Stimulated activated CD8-positive, alpha-beta memory T cell treated with anti-CD3 and anti-CD28 coated beads, Interleukin-15, amount 100 ng/mL, for 48 hours (primary cell): ENCODE measurements around the gene SLIT3.

ENCODE experiments used
- DNase-seq, 2 donors: peaks; one replicate each; pipeline ENCODE4 v3.0.0-alpha.2; 2020; ENCODE audit warnings: low read depth in 2 of 2

The SLIT3 gene

DNA sequence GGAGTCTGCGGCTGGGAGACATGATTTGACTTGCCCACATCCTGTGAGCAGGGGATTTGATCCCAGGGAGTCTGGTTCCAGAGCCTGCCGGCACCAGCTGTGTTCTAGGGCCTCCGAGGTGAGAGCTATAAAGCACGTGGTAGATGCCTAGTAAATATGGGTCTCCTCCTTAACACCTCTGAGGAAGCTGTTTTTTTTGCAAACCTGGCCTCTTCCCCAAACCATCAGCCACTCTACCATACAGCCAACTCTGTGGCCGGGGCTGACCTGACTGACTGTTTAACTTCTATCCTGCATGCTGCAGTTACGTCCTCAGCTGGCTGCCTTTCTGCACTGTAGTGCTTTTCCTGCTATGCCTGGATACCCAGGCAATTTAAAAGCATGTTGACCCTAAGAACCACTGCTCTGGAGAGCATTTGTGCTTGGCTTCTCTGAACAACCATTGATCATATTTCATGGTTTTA is 220.5 kb downstream of the SLIT3 start:
- DNase-seq = no peak

DNA sequence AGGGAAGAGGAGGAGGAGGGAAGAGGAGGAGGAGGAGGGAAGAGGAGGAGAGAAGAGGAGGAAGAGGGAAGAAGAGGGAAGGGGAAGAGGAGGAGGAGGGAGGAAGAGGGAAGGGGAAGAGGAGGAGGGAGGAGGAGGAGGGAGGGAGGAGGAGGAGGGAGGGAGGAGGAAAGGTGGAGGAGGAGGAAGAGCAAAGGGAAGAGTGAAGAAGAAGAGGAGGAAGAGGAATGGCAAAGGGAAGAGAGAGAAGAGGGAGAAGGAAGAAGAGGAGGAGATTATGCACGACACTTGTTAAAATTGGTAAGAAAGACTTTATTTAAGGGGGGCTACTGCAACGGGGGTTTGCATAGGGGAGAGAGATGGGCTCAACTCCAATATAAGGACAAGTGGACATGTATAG is 221.2 kb downstream of the SLIT3 start:
- DNase-seq = no peak

DNA sequence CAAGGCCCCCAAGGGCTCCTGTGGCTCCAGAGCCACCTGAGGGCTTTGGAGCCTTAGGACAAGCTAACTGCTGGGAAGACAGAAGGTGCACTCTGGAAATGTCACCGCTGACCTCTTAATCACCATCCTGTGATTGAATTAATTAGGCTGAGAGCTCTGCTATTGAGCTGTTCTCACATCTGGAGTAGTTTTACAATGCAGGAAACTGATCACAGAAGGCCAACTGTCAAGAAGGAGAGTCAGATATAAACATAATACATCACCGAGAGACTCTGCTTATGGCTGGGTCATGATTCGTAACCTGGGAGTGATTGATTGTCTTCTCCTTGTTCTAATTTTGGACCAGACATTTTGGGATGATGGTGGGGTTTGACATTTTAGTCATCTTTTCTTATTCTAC is 226.1 kb downstream of the SLIT3 start:
- DNase-seq = no peak

DNA sequence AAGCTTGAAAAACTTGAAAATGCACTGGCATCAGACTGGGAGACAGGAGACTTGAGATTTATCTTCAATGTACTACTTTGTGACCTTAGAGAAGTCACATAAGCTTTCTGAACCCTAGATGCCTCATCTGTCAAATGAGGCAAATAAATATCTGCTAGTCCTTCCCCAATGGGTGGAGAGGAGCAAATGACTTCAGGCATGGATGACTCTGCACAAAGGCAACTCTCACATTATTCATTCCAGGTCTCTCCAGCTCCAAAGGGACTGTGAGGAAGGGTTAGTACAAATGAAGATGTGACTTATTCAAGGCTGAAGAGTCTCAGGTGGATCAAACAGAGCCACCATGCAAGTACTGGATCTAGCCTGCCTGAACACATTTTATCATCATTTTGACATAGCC is 228.7 kb downstream of the SLIT3 start:
- no peak for DNase-seq

DNA sequence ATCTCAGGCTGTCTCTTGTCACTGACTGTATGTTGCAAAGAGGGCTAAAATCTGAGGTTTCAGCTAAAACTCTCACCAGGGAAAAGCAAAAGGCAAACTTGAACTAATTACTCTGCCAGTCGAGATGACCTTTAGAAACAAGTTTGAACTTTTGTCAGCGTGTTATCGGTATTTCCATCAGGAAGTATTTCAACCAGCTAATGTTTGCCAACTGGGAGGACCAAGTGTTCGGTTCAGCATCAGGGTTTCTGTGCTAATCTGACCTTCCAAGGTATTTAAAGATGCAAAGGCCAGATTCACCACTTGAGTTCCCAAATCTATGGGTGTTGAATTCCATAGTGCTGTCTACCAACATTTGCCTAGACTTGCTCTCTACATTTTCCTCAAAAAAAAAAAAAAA is 230.5 kb downstream of the SLIT3 start:
- DNase-seq = no peak

DNA sequence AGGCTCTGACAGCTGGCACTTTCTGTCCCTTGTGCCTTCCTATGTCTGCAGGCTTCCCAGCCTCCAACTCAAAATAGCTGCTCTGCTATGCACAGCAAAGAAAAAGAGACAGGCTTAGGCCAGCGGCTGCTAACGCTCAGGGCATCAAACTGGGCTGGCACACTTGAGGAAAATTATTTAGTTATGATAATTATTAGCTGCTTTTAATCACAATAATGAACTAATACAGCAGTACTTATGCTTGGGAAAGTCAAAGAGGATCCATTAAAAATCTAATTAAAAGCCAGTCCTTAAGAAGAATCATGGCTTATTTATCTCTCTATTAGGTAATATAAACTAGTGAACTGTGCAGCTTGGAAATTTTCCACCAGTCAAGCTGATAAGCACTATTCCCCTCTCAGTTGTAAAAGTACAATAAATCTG is 233.2 kb downstream of the SLIT3 start:
- DNase-seq = no peak

DNA sequence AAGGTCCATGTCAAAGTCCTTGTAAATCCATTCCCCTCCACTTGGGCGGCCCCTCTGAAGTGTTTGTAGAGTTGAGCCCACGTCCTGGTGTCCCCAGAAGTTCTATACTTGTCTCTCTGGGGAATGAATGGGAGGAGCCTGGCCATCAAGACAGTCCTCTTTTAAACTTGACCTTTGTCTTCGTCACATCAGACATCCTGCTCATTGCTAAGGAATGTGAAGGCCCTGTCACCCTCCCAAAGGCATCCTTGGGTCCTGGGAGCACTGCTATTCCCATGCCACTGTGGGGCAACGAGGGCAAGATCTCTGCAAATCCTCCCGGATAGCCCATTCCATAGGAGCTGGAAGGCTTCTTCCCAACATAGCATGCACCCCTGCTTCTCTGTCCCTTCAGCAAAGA is 235.5 kb downstream of the SLIT3 start:
- DNase-seq = no peak

DNA sequence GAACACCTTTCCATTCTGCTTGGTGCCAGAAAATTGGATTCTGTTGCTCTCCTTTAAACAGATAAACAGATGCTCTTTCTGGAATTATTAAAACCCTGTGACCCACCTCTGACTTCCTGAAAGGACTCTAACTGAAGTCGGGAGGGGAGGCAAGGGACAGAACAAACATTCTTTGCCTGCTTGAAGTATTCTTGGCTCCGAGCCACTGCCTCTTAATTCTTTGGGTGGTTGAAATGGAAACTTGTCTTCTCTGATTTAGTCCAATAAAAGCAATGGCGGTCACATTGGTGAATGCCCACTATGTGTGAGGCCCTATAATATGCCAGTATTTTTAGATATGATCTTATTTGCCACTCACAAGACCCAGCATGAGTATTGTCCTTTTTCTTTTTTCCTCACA is 236.8 kb downstream of the SLIT3 start:
- DNase-seq = no peak

DNA sequence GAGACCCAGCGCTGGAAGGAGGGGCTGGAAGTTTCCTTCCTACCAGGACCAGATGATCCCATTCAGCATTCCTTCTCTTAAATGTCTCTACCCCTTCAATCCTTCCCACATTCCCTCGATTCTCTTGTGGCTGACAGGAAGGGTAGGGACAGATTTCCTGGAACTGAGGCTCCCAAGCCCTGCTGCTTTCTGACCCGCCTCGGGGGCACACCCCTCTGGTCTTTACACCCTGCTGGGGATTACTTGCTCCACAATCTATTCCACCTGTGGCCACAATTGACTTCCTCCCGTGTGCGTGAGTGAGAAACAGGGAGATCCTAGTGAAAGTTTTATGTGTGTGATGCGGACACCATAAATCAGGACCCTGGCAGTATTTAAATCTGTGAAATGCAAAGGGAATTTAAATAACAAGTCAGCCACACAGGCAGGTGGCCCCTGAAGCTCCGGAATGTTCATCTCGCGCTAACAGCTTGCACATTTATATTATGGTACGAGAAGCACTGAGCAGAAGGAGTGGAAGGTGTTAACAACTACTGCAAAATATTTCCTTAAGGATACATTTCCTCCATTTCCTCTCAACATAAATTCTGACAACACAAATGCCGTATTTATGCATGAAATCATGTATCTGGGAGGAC is 237.5 kb downstream of the SLIT3 start:
- no peak for DNase-seq

DNA sequence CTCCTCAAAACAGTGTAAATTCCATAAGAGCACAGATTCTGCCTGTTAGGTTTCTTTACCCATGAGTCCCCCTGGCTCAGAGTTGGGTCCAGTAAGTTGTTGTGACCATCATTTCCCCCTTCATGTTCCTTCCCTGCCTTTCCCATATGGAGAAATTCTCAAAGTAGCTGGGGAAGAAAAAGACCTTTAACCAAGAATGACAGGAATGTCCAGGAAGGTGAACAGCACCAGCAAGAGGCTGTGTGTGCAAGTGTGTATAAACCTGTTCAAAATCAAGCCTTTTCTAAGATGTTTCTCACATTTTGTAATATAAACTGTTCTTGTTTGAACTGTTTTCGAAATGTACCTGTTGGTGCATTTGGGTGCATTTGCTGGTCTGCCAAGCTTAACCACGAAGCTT is 238.2 kb downstream of the SLIT3 start:
- no peak for DNase-seq

DNA sequence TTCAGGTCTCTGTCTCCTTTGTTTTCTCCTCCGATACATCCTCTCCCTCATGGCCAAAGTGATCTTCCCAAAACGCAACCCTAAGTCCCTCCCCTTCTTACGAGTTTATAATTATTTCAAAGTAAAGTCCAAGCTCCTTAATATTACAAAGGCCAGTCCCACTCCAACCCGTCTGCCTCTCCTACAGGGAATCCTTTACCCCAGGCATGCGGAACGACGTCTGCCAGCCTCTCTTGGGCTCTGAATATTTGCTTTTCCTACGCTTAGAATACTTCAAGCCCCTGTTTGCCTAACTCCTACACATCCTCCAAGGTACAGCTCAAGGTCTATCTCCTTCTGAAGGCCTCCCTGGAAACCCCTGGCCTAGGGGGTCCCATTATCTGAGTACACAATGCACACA is 246.4 kb downstream of the SLIT3 start:
- no peak for DNase-seq

DNA sequence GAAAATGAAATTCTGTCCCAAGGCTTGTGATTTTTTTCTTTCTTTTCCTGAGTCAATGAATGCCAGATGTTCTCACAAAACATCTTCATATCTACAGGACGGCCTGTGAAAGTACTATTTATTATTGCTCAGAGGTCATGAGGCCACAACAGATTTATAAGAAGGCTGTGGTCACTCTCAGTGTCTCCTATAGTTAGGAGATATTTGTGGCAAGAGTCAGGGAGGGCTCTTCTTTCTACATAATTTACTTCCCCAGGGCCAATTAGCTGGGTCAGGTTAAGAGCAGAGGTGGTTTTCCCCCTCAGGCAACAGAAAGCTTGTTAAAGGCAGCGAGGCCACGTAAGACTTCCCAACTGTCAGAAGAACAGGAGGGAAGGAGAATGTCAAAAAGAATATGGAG is 248.7 kb downstream of the SLIT3 start:
- no peak for DNase-seq

DNA sequence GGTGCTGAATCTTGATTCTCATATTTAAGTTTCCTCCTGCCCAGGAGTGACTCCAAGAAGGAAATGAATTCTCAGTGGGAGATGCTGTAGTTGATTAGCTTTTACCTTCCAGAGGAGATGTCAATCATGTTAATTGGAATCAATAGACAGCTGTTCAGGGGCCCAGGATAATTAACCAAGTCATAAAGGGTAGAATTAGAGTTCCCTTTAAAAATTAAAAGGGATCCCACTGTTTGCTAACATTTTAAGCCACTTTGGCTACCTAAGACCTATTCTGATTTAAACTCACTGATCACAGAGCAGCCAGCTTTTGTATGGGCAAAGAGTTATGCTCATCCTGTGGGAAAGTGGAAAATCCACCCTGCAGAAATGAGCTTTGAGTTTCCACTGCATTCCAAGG is 249.6 kb downstream of the SLIT3 start:
- no peak for DNase-seq

DNA sequence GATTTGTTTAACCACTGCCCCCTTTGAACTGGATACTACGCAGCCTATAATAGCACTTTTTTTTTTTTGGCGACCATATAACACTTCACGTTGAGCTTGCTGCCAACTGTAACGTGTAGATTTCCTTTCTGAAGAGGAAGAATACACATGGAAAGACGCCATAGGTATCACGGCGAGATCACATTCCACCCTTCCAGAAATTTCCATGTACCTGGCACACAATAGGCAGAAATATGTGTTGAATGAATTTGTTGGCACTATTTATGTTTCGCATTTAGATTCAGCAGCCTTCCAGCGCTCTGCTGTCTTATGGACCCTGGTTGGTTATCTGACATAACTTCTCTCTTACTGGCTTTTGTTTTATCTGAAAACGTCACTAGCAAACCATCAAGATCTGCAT is 250.3 kb downstream of the SLIT3 start:
- no peak for DNase-seq

DNA sequence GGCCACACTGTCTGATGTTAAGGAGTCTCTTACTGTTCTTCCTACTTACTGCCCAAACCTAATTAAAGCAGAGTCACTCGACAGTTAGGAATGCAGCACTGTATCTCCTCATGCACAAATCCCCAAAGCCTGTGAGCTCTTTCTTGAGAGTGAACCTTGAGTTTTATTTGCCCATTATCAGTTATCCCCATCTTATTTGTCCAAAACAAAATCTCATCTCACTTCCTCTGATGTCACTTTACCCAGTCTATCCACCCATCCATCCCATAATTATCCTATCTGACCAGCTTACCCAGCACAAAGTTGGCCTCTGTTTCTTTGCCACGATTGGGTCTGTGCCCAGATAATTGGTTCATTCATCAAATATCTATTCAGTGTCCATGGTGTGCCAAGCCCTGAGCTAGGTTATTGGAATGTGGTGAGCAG is 250.8 kb downstream of the SLIT3 start:
- DNase-seq = no peak

DNA sequence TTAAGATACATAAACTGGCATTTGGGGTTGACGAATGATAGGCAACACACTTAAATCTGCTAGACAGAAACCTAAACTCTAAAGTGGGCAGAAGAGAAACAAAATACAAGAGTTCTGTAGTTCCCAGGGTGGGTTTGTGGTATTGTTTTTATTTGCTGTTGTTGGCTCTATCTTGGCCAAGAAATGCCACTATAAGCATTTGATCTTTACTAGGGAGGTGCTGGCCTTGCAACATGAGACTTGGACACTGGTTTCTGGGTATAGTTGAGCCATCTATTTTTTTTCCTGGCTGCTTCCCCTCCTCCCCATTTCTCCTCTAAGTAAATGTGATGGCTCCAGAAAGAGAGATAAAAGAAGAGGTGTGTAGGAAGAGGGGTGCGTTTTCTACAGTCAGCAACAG is 251.2 kb downstream of the SLIT3 start:
- no peak for DNase-seq

DNA sequence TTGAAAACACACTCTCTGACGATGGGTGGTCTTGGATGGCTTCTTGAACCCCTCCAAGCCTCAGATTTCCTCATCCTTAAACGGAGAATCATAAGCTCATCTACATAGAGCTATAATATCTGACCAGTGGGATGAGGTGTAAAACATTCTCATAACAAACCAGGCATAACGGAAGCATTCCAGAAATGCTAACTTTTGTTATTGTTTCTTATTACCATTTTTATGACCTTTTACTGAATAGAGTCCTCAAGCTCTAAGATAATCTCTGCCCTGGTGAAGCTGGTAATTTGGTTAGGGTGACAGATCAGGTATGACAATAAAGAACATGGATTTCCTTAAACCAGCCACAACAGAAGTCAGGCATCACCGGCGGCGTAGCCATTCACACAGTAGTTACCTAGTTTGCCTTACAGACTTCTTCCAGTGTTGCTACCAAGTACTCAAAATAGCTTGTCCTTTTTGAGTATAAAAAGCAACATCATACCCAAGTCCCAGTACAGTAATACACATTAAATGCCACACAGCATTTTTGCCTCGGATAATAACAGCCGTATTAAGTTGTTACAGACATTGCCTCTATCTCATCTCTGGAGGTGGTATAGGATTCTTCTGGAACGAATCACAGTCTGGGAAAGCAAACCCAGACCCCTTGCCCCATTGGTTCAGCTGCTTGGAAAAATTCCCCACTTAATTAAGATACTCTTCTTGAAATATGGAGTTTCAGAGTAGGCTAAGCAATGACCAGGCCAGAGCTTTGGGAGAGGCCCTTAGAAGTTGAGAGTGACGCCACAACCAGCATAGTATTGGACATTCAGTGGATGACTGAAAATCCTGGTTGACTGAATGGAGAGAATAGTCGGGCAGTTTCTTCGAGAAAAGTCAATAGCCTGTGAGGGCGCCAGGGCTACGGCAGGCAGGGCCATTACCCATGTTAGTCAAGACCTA is 252.5 kb downstream of the SLIT3 start:
- no peak for DNase-seq

DNA sequence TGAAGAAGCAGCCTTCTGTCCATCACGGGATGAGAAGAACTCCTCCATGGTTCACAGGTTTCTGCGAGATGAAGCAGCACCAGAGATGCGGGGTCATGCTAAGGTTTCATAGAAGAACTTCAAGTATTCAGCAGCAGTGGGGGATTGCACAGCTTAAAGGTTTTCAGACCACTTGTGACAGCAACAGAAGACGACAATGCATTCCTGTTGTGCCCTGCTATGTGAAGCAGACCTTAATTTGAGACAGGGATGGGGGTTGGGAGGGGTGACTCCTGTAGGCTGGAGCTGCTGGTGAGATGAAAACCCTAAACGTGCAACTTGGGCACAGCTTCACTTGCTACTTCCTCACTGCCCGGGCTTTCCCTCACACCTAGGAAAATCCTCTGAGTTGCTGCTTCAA is 256.0 kb downstream of the SLIT3 start:
- DNase-seq = no peak

DNA sequence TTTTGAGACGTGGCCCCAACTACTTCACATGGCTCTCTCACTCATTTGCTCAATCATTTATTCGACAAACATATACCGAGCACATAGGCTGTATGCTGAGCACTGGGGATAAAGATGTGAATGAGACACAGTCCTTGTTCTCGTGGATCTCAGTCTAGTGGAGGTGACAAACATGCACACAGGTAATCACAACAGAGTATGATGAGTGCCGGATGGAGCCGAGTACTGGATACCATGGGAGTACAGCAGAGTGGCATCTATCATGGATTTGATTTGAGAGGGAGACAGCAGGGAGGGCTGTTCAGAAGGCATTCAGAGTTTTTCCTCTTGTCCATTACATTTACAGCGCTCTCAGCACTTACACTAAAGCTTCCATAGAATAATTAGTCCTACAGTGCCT is 259.8 kb downstream of the SLIT3 start:
- no peak for DNase-seq

DNA sequence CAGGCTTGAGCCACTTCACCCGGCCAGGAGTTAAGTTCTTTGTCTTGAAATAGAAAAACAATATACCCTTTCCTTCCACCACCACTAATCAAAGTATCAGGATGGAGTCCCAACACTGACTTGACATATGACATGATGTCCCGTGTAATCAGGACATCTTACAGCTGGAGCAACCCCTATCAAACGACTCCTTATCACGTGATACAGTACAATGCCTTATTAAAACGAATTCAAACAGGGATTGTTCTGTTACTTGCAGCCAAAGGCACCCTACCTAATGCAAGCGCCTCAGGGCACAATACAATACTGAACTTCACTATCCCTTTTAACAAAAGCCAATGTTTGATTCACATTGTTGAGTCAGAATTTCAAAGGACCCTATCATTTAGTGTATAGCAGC is 261.3 kb downstream of the SLIT3 start:
- no peak for DNase-seq

DNA sequence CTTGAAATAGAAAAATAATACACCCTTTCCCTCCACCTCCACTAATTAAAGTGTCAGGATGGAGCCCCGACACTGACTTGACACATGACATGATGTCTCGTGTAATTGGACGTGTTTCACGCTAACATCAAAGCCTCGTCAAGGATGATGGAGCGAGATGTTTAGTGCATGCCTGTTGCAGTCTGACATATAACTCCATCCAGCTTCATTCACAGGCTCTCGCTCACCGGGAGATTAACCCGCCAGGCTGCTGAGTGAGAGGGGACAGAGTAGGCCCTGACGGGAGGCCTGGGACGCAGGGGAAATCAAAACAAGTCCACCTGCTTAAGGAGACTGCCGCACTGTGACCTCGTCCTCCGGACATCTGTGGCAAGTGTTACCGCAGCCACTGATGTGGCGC is 263.5 kb downstream of the SLIT3 start:
- no peak for DNase-seq

DNA sequence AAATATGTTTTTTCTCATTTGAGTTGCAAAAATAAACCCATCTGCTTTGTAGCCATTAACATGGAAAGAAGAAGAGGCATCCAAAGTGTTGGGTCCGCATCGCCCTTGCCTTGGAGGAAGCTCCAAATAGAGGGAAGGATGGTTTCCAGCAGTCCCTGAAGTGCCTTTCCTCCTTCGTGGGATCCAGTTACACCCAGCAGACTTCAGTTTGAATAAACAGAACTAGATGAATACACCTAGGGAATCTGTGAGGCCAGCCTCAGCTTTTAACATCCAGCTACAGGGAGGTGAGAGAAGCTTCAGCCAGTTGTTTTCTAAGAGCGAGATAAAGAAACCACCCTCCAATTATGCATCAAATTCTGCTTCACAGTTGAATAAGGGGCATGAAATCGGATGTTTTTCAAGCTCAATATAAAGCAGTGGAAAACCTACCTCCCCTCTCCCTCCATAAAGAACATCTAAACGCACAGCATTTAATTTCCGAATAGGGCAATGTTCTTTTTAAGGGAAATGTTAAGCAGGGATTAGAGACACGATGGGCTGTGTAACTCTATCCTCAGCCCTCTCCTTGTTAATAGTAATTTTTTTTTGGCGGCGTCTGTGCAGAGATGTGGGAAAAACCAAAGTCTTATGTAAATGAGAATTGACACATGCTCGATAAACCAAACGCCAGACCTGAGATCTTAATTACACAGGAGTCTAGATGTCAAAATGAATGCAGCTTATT is 264.7 kb downstream of the SLIT3 start:
- DNase-seq = no peak
